ENCODE data around the gene COPE. TPM values are rescaled to one million over a fixed set of nuclear protein-coding genes. Genes with fewer than 3 reads are reported as not detected.
A peak's percentile ranks its signal among the peaks of the same experiment; 100 is the strongest.
"Not testable (repeated sequence)": the region's sequence is repeated elsewhere in the genome, so short reads cannot be mapped to it uniquely, and the experiment has no call there.

Gene COPE
- total and polyA plus RNA-seq, 5 experiments from 2014 or later, result 145 to 259 (median 224) TPM

- Mint-ChIP-seq H3K4me1 (peaks cover 3 to 17% (median 8%) of the 10 kb centered on the region in 4 donors), H3K36me3 (peaks cover 0 to 2% (median 0%) of the 10 kb centered on the region in 3 donors), H3K27me3 (peaks cover 0 to 25% (median 9%) of the 10 kb centered on the region in 5 donors), H3K4me3 (peak overlapping the region in 9 of 10 donors; percentile 6 to 83 (median 55)), H3K27ac (peak overlapping the region in 1 of 10 donors; percentile 18), H3K9me3 (no peaks in the 10 kb centered on the region)
- DNase-seq, result no peak
- no peak for ATAC-seq
- POLR2A ChIA-PET, result interaction anchor here (1.8 kb wide), 1 partner anchor 14 kb away, joined by 6 read pairs; the partner anchor contains the start of genes COPE and DDX49
Measured at GRCh38 chr19:18933297-18933696, 14.1 kb upstream of the COPE start.

DNA sequence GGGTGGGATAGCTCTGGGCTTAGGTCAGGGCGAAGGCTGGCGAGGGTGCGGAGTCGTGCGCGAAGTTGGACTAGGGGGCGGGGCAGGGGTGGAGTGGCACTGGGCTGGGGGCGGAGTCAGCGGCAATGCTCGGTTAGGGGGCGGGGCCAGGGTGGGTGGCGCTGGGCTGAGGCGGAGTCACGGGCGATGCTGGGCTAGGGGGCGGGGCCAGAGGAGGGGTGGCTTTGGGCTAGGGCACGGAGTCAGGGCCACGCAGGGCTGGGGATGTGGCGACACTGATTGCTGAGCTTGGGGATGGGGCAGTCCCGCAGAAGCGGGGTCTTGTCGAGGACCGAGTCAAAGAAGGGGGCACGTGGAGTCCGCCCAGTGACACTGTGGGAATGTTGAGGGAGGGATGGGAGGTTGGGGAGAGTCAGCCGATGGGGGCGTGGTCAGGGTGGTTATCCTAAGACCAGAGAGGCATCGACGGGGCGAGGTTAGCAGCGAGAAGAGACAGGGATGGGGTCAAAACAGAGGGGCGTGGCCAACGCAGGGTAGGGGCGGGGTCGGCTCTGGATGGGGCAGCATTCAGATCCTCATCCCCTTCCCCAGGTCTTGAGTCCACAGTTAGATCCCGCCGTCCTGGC lies 13.1 kb upstream of the COPE start:
- H3K27ac Mint-ChIP-seq, result peak overlapping the region in 1 of 10 donors; percentile 65
- peak overlapping the region; percentile 72 to 92 (median 82) for H3K4me3 Mint-ChIP-seq
- peaks cover 0 to 6% (median 0%) of the 10 kb centered on the region in 3 donors for H3K36me3 Mint-ChIP-seq
- no peaks in the 10 kb centered on the region for H3K9me3 Mint-ChIP-seq
- peaks cover 3 to 17% (median 8%) of the 10 kb centered on the region in 4 donors for H3K4me1 Mint-ChIP-seq
- POLR2A ChIA-PET, result interaction anchor here (1.8 kb wide), 1 partner anchor 13 kb away, joined by 6 read pairs; the partner anchor contains the start of genes COPE and DDX49
- H3K27me3 Mint-ChIP-seq, result peaks cover 0 to 24% (median 6%) of the 10 kb centered on the region in 5 donors
- DNase-seq (peak; percentile 56 to 93 (median 75)), ATAC-seq (peak; percentile 89 to 97)

DNA sequence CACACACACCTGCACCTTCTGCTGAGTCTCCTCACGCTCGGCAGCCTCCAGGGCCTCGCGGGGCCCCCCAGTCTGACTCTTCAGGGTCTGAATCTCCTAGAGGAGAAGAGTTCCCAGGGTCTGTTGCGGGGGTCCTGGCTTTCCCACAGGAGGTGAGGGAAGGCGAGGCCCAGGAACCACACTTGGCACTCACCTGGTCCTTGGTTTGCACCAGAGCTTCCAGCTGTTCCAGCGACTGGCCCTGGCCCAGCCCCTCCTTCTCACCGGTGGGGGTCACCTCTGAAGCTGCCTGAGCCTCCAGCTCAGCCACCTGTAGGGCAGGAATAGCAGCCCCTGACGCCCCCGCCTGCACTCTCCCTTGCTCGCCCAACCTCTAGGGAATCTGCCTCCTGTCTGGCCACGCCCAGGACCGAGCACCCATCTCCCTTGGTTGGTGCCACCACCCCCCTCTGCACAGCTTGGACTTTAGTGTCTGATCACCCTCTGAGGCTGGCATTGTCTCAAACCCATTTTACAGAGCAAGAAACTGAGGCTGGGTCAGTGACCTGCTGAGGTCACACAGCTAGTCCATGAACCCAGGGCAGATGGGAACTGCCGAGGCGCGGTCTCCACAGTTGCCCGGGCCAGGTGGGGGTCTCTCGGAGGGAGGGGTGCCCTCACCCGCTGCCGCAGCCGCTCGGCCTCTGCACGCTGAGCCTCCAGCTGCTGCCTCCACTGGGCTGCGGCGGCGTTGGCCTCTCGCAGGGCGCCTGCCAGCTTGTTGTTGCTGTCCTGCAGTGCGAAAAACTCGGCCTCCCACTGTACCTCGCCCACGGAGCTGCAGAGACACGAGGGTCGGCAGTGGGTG lies 12.4 kb upstream of the COPE start:
- no peak for DNase-seq
- no peak for ATAC-seq
- H3K4me3 Mint-ChIP-seq, result peak overlapping the region in 3 of 10 donors; percentile 6 to 83 (median 15)
- no peaks in the 10 kb centered on the region for H3K9me3 Mint-ChIP-seq
- peaks cover 0 to 23% (median 6%) of the 10 kb centered on the region in 5 donors for H3K27me3 Mint-ChIP-seq
- H3K27ac Mint-ChIP-seq, result no peak overlapping the region
- peaks cover 3 to 17% (median 8%) of the 10 kb centered on the region in 4 donors for H3K4me1 Mint-ChIP-seq
- peaks cover 0 to 12% (median 0%) of the 10 kb centered on the region in 3 donors for H3K36me3 Mint-ChIP-seq
- POLR2A ChIA-PET, result no interaction called here

- H3K9me3 Mint-ChIP-seq, result no peaks in the 10 kb centered on the region
- no peak overlapping the region for H3K27ac Mint-ChIP-seq
- peaks cover 0 to 28% (median 2%) of the 10 kb centered on the region in 3 donors for H3K36me3 Mint-ChIP-seq
- H3K27me3 Mint-ChIP-seq, result peaks cover 0 to 15% (median 5%) of the 10 kb centered on the region in 5 donors
- no peak overlapping the region for H3K4me3 Mint-ChIP-seq
- DNase-seq (no peak), ATAC-seq (no peak)
- POLR2A ChIA-PET, result interaction anchor here (0.6 to 1.4 kb wide), 2 partner anchors 10 to 247 kb away, joined by 3 to 5 read pairs; partner anchors contain the start of genes COPE and DDX49
- peaks cover 5 to 17% (median 8%) of the 10 kb centered on the region in 4 donors for H3K4me1 Mint-ChIP-seq
Measured at GRCh38 chr19:18929311-18929710, 10.1 kb upstream of the COPE start.

- H3K9me3 Mint-ChIP-seq, result no peaks in the 10 kb centered on the region
- DNase-seq (no peak), ATAC-seq (no peak)
- no peak overlapping the region for H3K4me3 Mint-ChIP-seq
- H3K27me3 Mint-ChIP-seq, result peaks cover 0 to 4% (median 0%) of the 10 kb centered on the region in 5 donors
- POLR2A ChIA-PET, result interaction anchor here (0.6 to 1.4 kb wide), 2 partner anchors 9 to 394 kb away, joined by 3 to 5 read pairs; partner anchors contain the start of genes COPE and DDX49
- no peak overlapping the region for H3K27ac Mint-ChIP-seq
- H3K36me3 Mint-ChIP-seq, result peaks cover 0 to 38% (median 2%) of the 10 kb centered on the region in 3 donors
- H3K4me1 Mint-ChIP-seq, result peaks cover 5 to 11% (median 7%) of the 10 kb centered on the region in 4 donors
Measured at GRCh38 chr19:18928018-18928805, 9.0 kb upstream of the COPE start.

DNA sequence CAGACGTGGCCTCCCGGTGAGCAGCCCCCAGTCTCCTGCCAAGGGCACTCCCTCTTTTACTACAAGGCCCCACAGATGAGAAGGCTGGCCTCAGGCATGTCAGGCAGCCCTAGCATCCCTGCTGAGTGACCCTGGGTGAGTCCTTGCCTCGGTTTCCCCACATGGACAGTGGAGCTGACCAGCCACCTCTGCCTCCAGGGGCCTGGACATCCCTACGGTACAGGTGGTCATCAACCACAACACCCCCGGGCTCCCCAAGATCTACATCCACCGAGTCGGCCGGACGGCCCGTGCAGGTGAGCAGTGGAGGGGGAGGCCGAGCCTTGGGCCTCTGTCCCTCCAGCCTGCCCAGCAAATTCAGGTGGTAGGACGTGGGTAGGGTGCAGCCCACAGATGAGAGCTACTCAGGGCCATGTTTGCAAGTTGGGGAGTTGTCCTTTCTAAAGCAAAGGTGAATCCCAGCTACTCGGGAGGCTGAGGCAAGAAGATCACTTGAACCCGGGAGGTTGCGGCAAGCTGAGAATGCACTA lies 5.6 kb upstream of the COPE start:
- Mint-ChIP-seq H3K36me3 (peaks cover 0 to 54% (median 2%) of the 10 kb centered on the region in 3 donors), H3K9me3 (no peaks in the 10 kb centered on the region), H3K27me3 (no peaks in the 10 kb centered on the region), H3K4me1 (peaks cover 6 to 17% (median 10%) of the 10 kb centered on the region in 4 donors), H3K4me3 (peak overlapping the region in 2 of 10 donors; percentile 50 to 57), H3K27ac (peak overlapping the region in 1 of 10 donors; percentile 11)
- ATAC-seq (no peak), DNase-seq (no peak)
- POLR2A ChIA-PET, result no interaction called here

- Mint-ChIP-seq H3K27me3 (no peaks in the 10 kb centered on the region), H3K9me3 (no peaks in the 10 kb centered on the region), H3K4me1 (peaks cover 10 to 35% (median 25%) of the 10 kb centered on the region in 4 donors), H3K27ac (peak overlapping the region in 2 of 10 donors; percentile 5 to 39), H3K4me3 (peak overlapping the region in 1 of 10 donors; percentile 25), H3K36me3 (peaks cover 0 to 48% (median 2%) of the 10 kb centered on the region in 3 donors)
- DNase-seq (no peak), ATAC-seq (no peak)
- POLR2A ChIA-PET, result no interaction called here
Measured at GRCh38 chr19:18922228-18922985, 3.2 kb upstream of the COPE start.

GRCh38 chr19:18921593-18921992 lies 2.4 kb upstream of the COPE start:
- Mint-ChIP-seq H3K4me1 (peaks cover 13 to 41% (median 32%) of the 10 kb centered on the region in 4 donors), H3K9me3 (no peaks in the 10 kb centered on the region), H3K27ac (peak overlapping the region in 3 of 10 donors; percentile 49 to 73 (median 63)), H3K4me3 (peak overlapping the region in 4 of 10 donors; percentile 9 to 82 (median 78)), H3K36me3 (peaks cover 0 to 47% (median 2%) of the 10 kb centered on the region in 3 donors), H3K27me3 (no peaks in the 10 kb centered on the region)
- ATAC-seq (no peak), DNase-seq (no peak)
- POLR2A ChIA-PET, result interaction anchor here (0.6 to 1.4 kb wide), 3 partner anchors 16 to 407 kb away, joined by 3 to 6 read pairs (median 4); no protein-coding TSS in a partner anchor

DNA sequence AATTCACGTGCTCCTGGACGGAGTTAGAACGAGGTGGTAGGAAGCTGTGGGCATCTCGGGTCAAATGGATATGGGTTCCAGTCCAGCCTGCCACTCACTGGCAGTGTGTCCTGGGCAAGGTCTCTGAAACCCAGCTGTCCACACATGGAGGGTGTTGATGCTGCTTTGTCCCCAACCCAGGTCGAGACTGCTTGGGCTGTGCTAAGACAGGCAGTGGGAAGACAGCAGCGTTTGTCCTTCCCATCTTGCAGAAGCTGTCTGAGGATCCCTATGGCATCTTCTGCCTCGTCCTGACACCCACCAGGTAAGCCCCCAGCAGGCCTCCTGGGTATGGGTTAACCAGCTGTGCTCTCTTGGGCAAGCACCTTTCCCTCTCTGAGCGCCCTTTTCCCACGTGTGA lies 1.2 kb upstream of the COPE start:
- no peaks in the 10 kb centered on the region for H3K27me3 Mint-ChIP-seq
- POLR2A ChIA-PET, result interaction anchor here (0.5 to 2.4 kb wide), 7 partner anchors 10 to 363 kb away, joined by 3 to 19 read pairs (median 5); partner anchors contain the start of genes KXD1 and REX1BD
- no peaks in the 10 kb centered on the region for H3K9me3 Mint-ChIP-seq
- H3K36me3 Mint-ChIP-seq, result peaks cover 0 to 48% (median 0%) of the 10 kb centered on the region in 3 donors
- peaks cover 13 to 51% (median 37%) of the 10 kb centered on the region in 4 donors for H3K4me1 Mint-ChIP-seq
- peak overlapping the region; percentile 80 to 97 (median 92) for H3K4me3 Mint-ChIP-seq
- ATAC-seq, result no peak
- DNase-seq, result no peak
- peak overlapping the region in 6 of 10 donors; percentile 72 to 98 (median 96) for H3K27ac Mint-ChIP-seq

GRCh38 chr19:18919900-18920214 lies 670 bp upstream of the COPE start:
- peaks cover 15 to 56% (median 42%) of the 10 kb centered on the region in 4 donors for H3K4me1 Mint-ChIP-seq
- POLR2A ChIA-PET, result interaction anchor here (0.5 to 2.4 kb wide), 15 partner anchors 9 to 639 kb away, joined by 3 to 19 read pairs (median 4); partner anchors contain the start of genes CRTC1, JUND, KXD1 and REX1BD
- H3K4me3 Mint-ChIP-seq, result peak overlapping the region; percentile 80 to 97 (median 92)
- no peaks in the 10 kb centered on the region for H3K9me3 Mint-ChIP-seq
- DNase-seq (no peak), ATAC-seq (no peak)
- peak overlapping the region; percentile 72 to 98 (median 96) for H3K27ac Mint-ChIP-seq
- no peaks in the 10 kb centered on the region for H3K27me3 Mint-ChIP-seq
- H3K36me3 Mint-ChIP-seq, result peaks cover 0 to 48% (median 3%) of the 10 kb centered on the region in 3 donors

DNA sequence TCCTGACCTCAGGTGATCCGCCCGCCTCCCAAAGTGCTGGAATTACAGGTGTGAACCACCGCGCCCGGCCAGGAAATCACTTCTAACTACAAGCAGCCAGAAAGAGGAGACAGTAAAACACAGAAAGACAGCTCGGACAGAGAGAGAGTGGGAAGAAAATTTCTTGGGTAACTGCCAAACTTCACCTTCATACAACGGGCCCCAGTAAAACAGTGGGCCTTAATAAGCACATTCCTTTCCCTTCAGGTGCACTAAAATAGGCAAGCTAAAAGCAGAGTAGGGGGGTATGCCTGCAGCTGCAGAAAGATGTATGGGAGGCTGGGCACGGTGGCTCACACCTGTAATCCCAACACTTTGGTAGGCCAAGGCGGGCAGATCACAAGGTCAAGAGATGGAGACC lies 1.6 kb downstream of the COPE start:
- not testable (repeated sequence) for ATAC-seq, DNase-seq, H3K27me3 Mint-ChIP-seq, H3K9me3 Mint-ChIP-seq
- POLR2A ChIA-PET, result interaction anchor here (0.7 kb wide), 1 partner anchor 20 kb away, joined by 6 read pairs; no protein-coding TSS in a partner anchor
- Mint-ChIP-seq H3K4me3 (peak overlapping the region; percentile 4 to 87 (median 71)), H3K27ac (peak overlapping the region in 6 of 10 donors; percentile 38 to 79 (median 60)), H3K36me3 (peaks cover 0 to 46% (median 3%) of the 10 kb centered on the region in 3 donors), H3K4me1 (peaks cover 22 to 74% (median 52%) of the 10 kb centered on the region in 4 donors)
